Muscle of back (tissue), 11 donors: ENCODE results near the gene NPAS2. TPM values are rescaled to one million over a fixed set of nuclear protein-coding genes. Genes with fewer than 3 reads are reported as not detected.

ENCODE experiments used
- DNase-seq, 3 donors: peaks; one replicate each; pipeline versions ENCODE4 v3.0.0 to v3.0.0-alpha.2; 2013
- polyA plus RNA-seq, 10 donors: library from polyadenylated mRNA; unstranded; fragments of 120-200 nt; gene quantifications; one replicate each; pipeline ENCODE4 v1.2.1, GENCODE V29; 2013; ENCODE audit not compliant: insufficient read length in 10 of 10

The NPAS2 gene
- polyA plus RNA-seq, 10 donors = 6.1 to 12.1 (median 10.5) TPM

DNA sequence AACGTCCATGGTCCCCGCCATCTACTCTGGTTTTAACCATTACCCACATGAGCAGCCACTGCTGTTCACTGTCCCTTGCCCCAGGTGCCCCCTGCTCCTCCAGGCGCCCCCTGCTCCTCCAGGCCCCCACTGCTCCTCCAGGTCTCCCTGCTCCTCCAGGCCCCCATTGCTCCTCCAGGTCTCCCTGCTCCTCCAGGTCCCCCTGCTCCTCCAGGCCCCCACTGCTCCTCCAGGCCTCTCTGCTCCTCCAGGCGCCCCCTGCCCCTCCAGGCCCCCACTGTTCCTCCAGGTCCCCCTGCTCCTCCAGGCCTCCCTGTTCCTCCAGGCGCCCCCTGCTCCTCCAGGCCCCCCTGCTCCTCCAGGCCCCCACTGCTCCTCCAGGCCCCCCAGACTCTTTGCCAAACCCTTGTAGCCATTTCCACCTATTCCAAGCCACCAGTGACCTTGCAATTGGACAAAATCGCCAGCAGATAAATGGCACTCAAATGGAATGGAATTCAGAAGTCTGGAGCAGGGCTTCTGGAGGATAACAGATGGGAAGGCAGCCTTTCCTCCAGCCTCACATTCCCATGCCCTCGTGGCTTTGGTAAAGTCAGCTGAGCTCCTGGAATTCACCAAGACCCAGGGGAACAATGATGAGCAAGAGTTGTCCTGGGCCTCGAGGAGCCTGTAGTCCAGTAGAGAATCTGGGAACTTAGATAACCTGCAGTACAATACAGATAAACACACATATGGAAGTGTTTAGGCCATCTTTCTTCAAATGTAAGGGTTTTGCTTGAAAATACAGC lies 168.9 kb downstream of the NPAS2 start:
- no peak for DNase-seq

DNA sequence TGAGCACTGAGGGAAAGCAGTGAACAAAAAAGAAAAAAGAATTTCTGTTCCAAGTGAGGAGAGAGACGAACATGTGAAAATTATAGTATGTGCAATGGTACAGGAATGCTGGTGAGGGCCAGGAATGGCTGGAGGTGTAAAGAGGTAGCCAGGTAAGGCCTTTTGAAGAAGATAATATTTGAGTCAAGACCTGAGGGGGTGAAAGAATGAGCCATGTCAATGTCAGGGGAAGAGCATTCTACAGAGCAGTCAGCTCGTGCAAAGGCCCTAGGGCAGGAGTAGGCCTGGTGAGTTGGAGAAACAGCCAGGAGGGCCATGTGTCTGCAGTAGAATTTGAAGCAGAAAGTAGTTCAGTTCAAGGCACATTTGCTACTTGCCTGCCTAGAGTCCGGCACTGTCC lies 169.7 kb downstream of the NPAS2 start:
- DNase-seq = no peak

DNA sequence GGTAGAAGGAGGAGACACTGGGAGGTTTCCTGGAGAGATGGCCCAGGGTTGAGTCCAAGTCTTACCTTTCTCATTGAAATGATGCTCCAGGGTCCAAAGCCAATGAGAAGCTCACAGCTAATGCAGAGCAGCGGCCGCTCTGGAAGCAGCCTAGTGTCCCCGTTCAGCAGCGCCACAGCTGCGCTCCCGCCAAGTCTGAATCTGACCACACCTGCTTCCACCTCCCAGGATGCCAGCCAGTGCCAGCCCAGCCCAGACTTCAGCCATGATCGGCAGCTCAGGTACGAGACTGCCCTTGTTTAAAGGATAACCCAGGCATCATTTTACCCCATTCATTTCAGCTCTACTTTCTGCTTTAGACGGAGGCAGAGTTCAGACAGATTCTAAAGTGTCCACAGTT lies 170.2 kb downstream of the NPAS2 start:
- no peak for DNase-seq

DNA sequence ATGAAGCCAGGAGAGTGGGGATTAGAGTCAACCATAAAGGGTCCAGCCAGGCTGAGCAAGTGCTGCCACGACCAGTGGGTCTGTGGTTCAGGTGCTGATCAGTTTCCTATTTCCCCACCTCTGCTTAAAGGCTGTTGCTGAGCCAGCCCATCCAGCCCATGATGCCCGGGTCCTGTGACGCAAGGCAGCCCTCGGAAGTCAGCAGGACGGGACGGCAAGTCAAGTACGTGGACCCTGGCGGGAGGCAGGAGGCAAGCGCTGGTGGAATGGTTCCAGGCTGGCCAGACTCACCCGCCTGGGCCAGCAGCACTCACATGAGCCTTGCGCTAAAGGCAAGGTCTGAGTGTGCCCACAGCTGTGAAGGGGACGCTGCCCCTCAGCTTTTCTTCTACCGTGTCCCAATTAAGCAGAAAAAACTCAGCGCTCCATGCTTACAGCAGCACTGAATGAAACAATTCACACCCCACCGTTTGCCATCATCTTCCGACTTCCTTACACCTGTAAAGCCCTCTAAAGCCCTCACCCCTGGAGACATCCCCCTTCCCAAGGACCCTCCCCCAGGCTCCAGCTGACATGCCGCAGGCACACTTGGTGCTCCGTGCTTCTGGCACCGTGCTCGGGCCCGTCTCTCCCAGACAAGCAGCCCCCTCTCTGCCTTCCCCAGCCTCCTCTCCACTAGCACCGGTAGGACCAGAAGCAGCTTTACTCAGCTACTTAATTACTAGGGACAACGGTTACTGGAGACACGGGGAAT lies 170.9 kb downstream of the NPAS2 start:
- DNase-seq = no peak

DNA sequence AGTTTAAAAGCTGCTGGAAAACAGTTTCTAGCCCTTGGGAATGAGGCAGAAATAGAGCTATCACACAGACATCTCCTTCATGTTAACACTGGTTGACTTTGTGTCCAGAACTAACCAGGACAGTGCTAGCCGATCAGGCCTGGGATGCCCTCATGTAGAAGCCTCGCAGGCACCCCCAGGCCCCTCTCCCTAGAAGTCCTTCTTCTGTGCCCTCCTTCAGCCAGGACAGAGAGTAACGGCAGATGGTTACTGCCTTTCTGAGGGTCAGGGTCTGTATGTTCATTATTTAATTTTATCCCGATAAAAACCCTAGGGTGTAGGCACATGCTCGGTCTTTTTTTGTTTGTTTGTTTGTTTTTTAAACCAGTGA lies 171.4 kb downstream of the NPAS2 start:
- DNase-seq = no peak

DNA sequence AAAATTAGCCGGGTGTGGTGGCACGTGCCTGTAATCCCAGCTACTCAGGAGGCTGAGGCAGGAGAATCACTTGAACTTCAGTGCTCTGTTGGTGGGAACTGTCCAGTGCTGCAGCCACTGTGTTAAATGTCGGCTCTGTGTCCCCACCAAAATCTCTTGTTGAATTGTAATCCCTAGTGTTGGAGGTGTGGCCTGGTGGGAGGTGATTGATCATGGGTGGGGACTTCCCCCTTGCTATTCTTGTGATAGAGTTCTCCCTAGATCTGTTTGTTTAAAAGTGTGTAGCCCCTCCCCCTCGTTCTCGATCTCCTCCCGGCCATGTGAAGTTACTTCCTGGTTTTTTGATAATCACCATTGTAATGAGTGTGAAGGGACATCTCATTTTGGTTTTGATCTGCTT lies 172.3 kb downstream of the NPAS2 start:
- DNase-seq = no peak

DNA sequence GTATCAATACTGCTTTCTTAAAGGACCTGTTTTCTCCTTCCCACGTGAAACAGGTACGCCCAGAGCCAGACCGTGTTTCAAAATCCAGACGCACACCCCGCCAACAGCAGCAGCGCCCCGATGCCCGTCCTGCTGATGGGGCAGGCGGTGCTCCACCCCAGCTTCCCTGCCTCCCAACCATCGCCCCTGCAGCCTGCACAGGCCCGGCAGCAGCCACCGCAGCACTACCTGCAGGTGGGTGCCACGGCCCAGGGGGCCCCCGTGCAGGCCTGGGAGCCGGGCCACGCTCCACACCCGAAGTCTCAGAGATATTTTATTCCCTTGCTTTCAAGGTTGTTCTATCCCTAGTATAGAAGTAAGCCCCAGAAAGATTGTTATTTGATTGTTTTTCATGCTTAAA lies 173.4 kb downstream of the NPAS2 start:
- DNase-seq = no peak

DNA sequence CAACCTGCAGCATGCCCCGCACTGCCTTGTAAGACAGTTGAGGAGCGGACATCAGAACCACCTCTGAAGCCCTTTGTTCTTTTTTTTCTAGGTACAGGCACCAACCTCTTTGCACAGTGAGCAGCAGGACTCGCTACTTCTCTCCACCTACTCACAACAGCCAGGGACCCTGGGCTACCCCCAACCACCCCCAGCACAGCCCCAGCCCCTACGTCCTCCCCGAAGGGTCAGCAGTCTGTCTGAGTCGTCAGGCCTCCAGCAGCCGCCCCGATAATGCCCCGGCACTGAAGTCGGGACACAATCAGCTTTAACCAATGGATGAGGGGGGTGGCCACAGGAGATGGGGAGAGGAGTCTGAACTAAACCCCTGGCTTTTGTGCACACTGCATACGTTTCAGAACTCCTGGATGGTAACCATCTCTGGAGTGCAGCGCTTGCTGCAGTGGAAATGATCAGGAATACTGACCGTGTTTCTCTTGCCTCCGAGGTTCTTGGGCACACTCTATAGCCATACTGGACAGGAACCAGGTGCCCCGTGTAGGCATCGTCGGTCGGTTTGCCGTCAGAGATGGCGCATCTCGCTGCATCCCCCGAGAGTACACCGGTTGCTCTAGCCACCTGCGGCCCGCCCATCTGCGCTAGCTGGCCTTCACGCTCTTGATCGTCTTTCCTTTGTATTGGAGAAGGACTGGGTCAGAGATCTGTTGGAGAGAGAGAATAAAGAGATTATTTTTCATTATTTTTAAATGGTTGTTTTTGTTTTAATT lies 175.6 kb downstream of the NPAS2 start:
- DNase-seq = no peak

DNA sequence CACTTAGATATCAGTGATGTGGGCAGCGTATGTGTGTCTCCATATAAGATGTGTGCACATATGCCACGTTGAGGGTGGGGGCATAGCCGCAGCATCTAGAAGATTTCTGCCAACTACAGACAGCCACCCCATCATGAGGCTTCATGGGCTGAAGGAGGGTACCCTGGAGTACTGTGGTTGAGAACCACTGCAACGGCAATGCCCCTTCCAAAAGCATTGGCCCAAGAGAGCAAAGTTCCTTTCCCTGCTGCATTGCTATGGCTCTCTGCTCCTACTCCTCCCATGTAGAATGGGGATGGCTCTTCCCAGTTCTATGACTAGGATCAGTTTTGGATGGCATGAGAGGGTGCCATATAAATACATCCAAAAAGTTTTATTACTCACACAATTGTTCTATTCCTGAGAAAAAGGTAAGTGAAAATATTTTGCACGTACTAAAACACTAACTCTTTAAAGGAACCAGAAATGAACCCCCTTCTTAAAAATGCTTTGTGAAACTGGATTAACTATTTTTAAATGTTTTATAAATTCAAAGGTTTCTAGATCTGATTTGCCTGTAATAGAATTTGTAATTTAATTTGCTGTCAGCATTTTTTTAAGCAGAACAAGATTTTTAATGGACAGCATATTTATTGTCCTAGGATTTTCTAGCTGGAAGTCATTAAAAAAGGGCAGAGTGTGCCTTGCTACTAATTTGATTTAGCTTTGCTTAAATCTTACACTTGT lies 177.7 kb downstream of the NPAS2 start:
- no peak for DNase-seq

DNA sequence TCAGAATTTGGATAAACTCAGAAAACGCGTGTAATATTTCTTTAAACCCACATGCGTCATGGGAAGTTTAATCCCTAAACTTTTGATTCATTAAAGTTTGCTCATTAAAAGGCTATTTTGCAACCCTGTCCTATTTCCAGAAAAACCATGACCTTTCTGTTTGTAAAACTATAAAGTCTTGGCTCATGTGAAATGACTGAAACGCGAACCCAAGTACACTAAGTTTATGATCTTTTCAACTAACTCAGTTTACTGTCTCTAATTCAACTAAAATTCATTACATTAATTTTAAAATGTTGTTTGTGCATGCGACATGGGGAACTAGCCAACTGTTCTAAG lies 178.3 kb downstream of the NPAS2 start:
- no peak for DNase-seq

DNA sequence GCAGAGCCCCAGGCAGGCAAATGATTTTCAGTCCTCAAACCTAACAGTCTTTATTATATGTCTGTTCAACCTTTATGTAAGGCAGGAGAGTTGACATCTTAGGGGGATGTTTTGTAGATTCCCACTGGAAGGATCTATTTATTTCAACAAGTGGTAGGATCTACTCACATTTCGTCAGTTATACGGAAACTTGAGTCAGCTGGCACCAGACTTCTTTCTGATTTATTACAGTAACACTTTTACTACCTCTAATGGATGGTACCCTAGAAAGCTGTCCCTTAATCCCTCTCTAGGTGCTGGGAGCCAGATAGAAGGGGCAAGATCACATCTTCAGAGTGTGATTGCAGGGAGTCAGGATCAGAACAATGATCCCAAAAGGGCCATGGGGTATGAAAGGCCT lies 180.1 kb downstream of the NPAS2 start:
- DNase-seq = no peak

DNA sequence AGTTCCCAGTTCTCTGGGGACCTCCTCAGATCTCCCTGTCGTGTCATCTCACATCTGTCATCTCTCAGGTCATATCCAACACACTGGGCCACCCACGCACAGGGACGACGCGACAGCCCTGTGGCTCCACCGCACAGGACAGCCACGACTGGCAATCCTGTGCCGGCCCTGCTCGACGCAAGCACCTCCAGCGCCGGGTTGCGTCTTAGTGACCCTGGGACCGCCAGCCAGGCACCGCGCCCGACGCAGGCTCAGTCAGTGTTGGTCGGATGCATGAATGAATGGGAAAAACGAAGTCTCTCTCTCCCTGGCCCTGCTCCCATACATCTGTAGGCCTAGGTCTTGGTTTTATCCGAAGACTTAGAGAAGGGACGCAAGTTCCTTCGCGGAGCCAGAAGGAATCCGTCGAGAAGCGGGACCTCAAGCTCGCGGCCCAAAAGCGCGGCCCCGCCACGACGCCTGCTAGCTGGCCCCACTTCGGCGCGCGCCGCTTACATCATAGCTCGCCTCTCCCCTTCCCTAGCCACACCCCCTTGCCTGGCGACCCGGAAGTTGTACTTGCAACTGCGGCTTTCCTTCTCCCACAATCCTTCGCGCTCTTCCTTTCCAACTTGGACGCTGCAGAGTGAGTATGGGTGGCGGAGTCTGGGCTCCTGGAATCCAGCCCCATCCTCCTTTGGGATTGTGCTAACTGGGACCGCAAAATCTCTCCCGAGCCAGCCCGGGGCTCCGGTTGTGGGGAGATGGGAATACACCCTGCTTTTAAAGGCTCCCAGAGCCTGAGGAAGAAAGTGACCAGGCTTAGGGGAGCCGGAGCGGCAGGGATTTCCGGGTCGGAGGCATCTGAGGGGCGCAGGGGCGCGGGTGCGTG lies 182.0 kb downstream of the NPAS2 start, which contains the start of gene RPL31:
Gene RPL31, plus strand, starts transcription at position 599 of the 871 bp plus-strand sequence. CDS start 413 bp downstream, outside the sequence.
- DNase-seq = peak; percentile 97 to 99 (median 97)

DNA sequence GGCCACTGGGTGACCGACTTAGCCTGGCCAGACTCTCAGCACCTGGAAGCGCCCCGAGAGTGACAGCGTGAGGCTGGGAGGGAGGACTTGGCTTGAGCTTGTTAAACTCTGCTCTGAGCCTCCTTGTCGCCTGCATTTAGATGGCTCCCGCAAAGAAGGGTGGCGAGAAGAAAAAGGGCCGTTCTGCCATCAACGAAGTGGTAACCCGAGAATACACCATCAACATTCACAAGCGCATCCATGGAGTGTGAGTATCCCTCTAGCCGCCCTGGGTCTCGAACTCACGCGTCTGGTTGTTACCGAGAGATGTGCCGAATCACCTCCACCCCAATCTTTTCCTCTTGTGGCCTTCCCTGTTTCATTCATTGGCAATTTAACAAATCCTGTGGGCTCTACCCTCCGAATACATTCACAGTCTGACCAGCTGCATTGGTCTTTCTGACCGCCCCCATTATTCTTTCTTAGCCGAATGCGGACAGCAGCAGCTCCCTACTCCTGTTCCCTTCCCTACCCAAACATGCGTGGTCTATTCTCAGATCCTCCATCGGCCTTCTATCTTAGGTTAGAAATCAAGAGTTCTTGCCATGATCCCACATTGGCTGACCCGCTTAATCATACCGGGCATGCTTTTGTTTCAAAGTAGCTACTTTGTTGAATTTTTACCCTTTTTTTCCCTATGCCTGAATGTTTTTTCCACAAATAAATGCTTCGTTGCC lies 182.8 kb downstream of the NPAS2 start:
- peak in 1 of 3 donors; percentile 23 for DNase-seq

DNA sequence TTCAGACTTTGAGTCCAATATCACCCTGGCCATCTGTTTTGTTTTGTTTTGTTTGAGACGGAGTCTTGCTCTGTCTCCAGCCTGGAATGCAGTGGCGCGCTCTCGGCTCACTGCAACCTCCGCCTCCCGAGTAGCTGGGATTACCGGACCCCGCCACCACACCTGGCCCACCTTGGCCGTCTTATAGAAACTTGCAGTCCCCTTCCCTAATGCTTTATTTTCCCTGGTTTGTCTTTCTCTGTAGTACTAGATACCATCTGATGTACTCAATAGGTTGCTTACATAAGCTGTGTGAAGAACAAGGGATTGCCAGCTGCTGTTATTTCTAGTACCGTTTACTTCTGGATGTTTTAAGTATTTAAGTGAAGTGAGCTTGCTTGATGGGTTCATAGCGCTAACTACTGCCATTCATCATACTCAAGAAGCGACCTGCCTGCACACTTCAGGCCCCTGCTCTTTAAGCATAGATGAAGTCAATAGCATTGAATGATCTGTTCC lies 183.4 kb downstream of the NPAS2 start:
- DNase-seq = no peak

DNA sequence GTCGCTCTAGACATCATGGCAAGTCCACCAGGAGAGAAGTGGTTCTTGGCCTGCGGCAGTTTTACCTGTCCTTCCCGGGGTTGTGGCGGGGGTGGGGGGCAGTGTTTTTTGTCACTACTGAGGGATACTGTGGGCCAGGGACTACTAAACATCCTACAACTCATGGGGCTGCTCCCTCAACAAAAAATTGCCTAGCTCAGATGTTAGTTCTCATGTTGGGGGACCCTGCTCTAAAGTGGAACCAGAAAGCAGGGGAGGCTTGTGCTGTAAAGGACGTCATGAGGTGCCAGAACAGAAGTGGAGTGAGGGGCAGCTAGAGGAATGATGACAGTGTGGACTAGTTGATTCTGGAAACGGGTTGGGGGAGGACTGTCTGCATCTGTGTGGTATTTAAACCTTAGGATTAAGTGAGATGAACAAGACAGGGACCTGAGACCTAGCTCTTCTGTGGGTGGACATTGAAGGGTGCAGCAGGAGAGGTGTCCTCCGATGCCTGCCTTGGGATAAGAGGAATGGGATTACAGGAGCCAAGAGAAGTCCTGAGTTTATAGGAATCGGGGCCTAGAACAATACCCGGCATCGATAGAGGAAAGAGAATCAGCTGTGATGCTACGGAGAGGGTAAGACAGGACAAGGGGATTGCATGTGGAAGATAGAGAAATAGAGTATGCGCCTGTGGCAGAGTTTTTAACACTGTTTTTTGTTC lies 184.8 kb downstream of the NPAS2 start:
- DNase-seq = no peak

DNA sequence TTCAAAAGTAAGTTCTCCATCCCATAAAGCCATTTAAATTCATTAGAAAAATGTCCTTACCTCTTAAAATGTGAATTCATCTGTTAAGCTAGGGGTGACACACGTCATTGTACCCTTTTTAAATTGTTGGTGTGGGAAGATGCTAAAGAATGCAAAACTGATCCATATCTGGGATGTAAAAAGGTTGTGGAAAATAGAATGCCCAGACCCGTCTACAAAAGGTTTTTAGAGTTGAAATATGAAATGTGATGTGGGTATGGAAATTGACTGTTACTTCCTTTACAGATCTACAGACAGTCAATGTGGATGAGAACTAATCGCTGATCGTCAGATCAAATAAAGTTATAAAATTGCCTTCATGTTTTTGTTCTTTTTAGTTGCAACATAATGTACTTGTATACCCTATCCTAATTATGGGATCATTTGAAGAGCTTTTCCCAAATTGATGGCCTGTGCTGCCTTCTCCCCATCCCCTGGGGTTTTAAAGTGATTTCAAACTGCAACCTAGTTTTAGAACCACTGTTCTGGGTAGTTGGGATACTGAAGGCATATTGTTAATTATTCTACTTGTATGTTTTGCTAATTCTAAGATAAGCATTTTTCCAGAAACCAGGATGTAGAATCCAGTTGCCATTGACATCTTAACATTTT lies 186.3 kb downstream of the NPAS2 start:
- DNase-seq = no peak

DNA sequence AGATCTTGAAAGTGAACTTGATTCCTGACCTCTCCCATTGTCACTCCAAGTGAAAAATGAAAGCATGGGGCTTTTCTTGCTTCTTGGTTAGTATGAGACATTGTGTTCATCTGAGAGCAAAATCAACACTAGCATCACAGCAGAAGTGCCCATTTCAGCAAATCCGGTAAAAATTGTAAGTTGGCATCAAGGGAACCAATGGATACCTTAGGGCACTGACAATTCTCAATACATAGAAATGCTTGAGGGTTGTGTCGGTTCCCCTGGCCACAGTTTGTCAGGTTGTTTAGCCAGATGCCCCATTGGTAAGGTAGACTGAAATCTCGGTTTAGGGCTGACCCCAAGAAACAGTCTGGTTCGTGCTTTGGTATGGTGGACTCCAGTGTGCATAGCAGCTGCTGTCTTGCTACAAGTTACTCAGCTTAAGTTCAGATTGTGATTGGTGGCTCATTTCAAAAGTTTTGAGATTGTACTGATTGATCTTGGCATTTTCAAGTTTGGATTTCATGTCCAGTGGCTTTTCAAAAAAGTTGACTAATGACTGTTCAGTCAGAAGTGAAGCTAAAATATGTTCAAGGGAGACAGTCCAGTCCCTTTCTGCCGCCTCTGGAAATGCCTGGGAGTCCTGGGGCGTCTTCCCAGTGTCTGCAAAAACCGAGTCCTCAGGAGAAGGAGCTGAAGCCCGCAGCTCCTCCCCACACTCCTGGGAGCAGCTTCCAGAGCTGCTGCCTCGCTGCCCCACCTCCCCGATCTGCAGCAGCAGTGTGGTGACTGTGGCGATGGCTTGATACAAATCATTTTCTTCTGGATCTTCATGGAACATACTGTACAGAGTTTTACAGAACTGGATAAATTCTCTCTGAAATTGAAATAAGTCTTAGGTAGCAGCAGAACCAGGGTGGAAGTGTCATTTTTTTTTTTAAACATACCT lies 187.7 kb downstream of the NPAS2 start:
- no peak for DNase-seq

DNA sequence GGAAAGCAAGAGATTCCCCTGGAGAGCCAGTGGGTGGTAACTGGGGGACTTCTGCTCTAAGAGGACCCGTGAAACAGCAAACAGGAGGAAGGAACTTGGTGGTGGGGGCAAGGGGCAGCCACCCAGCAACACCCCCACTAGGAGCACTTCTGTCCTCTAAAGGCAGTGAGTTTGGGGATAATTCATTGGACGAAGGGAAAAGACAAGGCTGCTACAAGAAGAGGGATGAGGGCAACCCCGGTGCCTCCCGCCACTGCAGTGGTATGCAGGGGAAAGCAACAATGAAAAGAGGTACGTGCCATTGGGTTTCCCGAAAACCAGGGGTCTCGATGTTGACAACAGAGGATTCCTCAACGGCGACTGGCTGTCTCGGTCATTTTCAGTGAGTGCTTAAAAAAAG lies 191.2 kb downstream of the NPAS2 start:
- no peak for DNase-seq
